ENCODE measurements around the gene GIT2. TPM values are rescaled to one million over a fixed set of nuclear protein-coding genes. Genes with fewer than 3 reads are reported as not detected.
"Not testable (repeated sequence)": the region's sequence is repeated elsewhere in the genome, so short reads cannot be mapped to it uniquely, and the experiment has no call there.

The GIT2 gene
- total and polyA plus RNA-seq, 8 donors, result 6.4 to 98.6 (median 39.2) TPM

DNA sequence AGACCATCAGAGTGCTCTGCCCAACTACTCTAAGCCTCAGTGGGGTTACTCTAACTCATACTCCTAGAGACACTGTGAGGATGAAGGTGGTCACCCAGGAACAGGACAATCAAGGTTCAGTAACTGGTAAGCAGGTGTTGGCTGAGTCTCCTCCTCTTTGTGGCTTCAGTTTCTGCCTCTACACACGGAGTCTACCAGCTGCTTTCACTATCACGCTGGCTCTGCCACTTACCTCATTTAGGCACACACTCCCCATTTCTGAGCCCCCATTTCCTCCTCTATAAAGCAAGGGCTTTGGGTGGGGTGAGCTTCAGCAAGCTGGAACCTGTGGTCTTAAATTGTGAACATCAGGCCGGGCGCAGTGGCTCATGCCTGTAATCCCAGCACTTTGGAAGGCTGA is 103.4 kb downstream of the GIT2 start:
- Histone ChIP-seq H3K4me1 (peaks cover 0 to 16% (median 0%) of the 10 kb centered on the region in 4 donors), H3K9me3 (no peaks in the 10 kb centered on the region), H3K27me3 (peaks cover 0 to 1% (median 0%) of the 10 kb centered on the region in 3 donors), H3K4me3 (no peak overlapping the region), H3K36me3 (no peaks in the 10 kb centered on the region), H3K27ac (no peak overlapping the region)
- no peak for TF ChIP-seq POLR2A (IDR thresholded peaks at IDR 0.05)
- TF ChIP-seq CTCF (IDR thresholded peaks at IDR 0.05), result no peak
- no peak for TF ChIP-seq POLR2AphosphoS5 (IDR thresholded peaks at IDR 0.05)
- no peak for TF ChIP-seq EP300 (IDR thresholded peaks at IDR 0.05)
- 65 to 70% (median 67%) methylated on average over 4 of the region's 4 CpGs for WGBS, 5 donors
- no peak for DNase-seq
- intact Hi-C loops (cut with DNase I; ENCODE audit: low total_unique reads), result no loop called here

- intact Hi-C loops (cut with DNase I; ENCODE audit: low total_unique reads), result no loop called here
- no peaks in the 10 kb centered on the region for H3K36me3 ChIP-seq
- TF ChIP-seq CTCF (IDR thresholded peaks at IDR 0.05), result no peak
- TF ChIP-seq POLR2A (IDR thresholded peaks at IDR 0.05), result no peak
- TF ChIP-seq POLR2AphosphoS5 (IDR thresholded peaks at IDR 0.05), result no peak
- no peak for TF ChIP-seq EP300 (IDR thresholded peaks at IDR 0.05)
- H3K9me3 ChIP-seq, result no peaks in the 10 kb centered on the region
- H3K27me3 ChIP-seq, result peaks cover 0 to 5% (median 0%) of the 10 kb centered on the region in 3 donors
- 93 to 100% (median 96%) methylated on average over 1 of the region's 1 CpG for WGBS, 5 donors
- H3K27ac ChIP-seq, result no peak overlapping the region
- no peak for DNase-seq
- H3K4me1 ChIP-seq, result peaks cover 0 to 20% (median 0%) of the 10 kb centered on the region in 4 donors
- H3K4me3 ChIP-seq, result no peak overlapping the region
These were observed 103.9 kb downstream of the GIT2 start for GRCh38 chr12:109892165-109892715.

GRCh38 chr12:109891731-109892130 is 104.4 kb downstream of the GIT2 start:
- H3K27ac ChIP-seq; H3K36me3 ChIP-seq; H3K27me3 ChIP-seq; intact Hi-C loops (cut with DNase I; ENCODE audit: low total_unique reads); H3K4me3 ChIP-seq; DNase-seq; H3K9me3 ChIP-seq: not testable (repeated sequence)
- WGBS, 5 donors, result 84 to 91% (median 88%) methylated on average over 7 of the region's 7 CpGs
- peaks cover 0 to 20% (median 0%) of the 10 kb centered on the region in 4 donors for H3K4me1 ChIP-seq

GRCh38 chr12:109890620-109891170 is 105.5 kb downstream of the GIT2 start:
- no peak for DNase-seq
- intact Hi-C loops (cut with DNase I; ENCODE audit: low total_unique reads), result no loop called here
- 59 to 69% (median 65%) methylated on average over 13 of the region's 13 CpGs for WGBS, 5 donors
- H3K27me3 ChIP-seq, result peaks cover 0 to 5% (median 0%) of the 10 kb centered on the region in 3 donors
- no peak overlapping the region for H3K4me3 ChIP-seq
- no peaks in the 10 kb centered on the region for H3K9me3 ChIP-seq
- H3K36me3 ChIP-seq, result no peaks in the 10 kb centered on the region
- H3K27ac ChIP-seq, result no peak overlapping the region
- peaks cover 0 to 20% (median 0%) of the 10 kb centered on the region in 4 donors for H3K4me1 ChIP-seq
- TF ChIP-seq POLR2AphosphoS5 (IDR thresholded peaks at IDR 0.05) (no peak), CTCF (IDR thresholded peaks at IDR 0.05) (no peak), EP300 (IDR thresholded peaks at IDR 0.05) (no peak), POLR2A (IDR thresholded peaks at IDR 0.05) (no peak)
